GM21576 (cell line): ENCODE results near the gene DLD.
"Not testable (repeated sequence)": the region's sequence is repeated elsewhere in the genome, so short reads cannot be mapped to it uniquely, and the experiment has no call there.

Experiments
- ATAC-seq: cut with Tn5 transposase; IDR thresholded peaks from one replicate; pipeline ENCODE4 v1.9.1; 2021; ENCODE audit warnings: mild to moderate bottlenecking, moderate library complexity; ENCODE audit not compliant: unreplicated experiment

The DLD gene

DNA sequence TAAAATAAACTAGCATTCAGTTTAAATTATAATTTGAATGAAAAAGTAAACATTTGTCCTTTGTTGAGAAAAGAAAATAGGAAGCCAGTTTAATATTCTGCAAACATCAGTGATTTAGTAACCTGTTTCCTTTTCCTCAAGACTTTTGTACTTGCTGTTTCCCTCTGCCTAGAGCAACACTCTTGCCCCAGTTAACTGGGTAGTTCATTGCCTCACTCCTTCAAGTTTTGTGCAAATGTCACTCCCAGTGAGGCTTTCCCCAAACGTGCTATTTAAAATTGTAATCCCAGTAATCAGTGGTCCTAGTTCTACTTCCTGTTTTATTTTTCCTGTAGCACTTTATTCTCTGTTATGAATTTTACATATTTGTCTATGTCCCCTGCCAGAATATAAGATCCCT, 23.8 kb downstream of the DLD start:
- no peak for ATAC-seq

DNA sequence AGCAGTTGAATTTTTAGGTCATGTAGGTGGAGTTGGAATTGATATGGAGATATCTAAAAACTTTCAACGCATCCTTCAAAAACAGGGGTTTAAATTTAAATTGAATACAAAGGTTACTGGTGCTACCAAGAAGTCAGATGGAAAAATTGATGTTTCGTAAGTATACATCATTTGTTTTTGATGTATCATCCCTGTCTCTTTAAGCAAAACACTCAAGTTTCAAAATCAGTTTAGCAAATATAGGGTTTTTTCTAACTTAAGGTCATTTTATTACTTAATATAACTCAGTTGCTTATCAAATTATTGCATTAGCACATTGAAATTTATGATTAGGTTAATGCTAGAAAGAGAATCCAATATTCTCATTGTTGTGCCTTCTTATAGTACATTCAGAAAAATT, 24.6 kb downstream of the DLD start:
- no peak for ATAC-seq

DNA sequence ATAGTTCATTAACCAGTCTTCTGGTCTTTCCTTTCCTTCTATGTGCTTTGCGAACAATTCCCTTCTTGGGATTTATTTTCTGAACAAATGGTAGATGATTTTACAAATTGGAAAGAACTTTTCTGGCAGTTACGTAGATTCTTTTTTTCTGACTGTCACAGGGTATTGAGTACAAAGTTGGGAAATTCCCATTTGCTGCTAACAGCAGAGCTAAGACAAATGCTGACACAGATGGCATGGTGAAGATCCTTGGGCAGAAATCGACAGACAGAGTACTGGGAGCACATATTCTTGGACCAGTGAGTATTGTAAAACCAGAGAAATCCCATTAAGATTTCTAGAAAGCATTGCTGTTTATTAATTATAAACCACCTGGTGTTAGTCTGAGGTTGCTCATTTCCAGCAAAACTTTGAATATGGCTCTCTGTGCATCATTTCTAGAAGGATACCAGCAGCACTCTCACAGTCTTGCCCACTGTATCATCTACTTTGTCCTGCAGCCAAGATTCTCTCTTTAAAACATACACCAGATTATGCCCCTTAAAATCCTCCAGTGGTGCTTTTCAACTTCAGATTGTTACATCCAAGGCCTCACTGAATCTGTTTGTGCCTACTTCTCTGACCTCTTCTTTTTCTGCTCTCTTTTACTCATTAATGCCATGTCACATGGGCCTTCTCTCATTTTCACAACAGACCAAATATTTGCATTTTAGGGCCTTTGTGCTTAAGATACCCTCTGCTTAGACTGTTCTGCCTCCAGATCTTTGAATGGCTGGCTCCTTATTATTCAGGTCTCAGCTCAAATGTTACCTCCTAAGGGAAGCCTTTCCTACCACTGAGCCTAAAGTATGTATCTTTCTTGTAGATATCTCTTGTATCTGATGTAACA, 27.0 kb downstream of the DLD start:
- peak; percentile 74 for ATAC-seq

DNA sequence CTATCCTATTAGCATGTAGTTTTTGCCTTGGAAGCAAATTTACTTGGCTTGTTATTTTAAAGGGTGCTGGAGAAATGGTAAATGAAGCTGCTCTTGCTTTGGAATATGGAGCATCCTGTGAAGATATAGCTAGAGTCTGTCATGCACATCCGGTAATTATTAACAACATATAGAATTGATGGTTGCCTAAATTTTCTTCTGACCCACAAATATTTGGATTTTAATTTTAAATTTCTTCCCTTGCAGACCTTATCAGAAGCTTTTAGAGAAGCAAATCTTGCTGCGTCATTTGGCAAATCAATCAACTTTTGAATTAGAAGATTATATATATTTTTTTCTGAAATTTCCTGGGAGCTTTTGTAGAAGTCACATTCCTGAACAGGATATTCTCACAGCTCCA, 28.0 kb downstream of the DLD start:
- ATAC-seq, result no peak

DNA sequence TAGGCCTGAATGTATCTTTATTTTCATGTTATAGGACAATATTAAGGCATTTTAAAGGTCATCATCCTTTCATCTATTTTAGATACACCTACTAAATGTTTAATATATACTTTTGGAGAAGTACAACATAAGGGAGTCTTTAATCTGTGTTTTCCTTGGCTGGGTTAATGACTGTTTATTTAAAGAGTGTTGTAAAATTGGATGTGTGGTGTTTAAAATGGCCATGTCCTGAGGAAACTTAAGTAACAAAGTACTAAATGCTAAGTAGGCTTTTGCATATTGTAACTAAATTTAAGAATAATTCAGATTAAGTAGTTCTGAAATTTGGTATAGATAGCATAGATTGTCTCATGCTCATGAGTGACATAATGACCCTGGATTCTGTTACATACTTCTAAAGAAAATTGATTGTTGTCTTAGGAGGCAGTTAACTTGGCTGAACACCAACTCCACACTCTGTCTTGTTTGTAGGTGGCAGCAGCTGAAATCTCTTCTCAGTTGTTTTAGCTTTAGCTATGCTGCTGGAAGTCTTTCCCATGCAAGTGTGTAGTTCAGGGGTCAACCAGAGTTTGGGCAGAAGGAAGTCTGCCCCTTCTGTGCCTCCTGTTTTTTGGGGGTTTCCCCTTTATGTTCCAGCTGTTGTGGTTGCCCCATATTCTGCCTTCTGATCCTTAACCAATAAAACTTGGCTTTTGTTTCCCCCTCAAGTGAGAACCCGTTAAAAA, 29.2 kb downstream of the DLD start:
- ATAC-seq, result no peak

GRCh38 chr7:107921826-107922225, 30.8 kb downstream of the DLD start:
- not testable (repeated sequence) for ATAC-seq

- ATAC-seq, result no peak
Measured at GRCh38 chr7:107922886-107923285, 31.9 kb downstream of the DLD start.

GRCh38 chr7:107924841-107925504, 34.0 kb downstream of the DLD start:
- ATAC-seq, result peak; percentile 94

GRCh38 chr7:107926481-107926880, 35.5 kb downstream of the DLD start:
- no peak for ATAC-seq

DNA sequence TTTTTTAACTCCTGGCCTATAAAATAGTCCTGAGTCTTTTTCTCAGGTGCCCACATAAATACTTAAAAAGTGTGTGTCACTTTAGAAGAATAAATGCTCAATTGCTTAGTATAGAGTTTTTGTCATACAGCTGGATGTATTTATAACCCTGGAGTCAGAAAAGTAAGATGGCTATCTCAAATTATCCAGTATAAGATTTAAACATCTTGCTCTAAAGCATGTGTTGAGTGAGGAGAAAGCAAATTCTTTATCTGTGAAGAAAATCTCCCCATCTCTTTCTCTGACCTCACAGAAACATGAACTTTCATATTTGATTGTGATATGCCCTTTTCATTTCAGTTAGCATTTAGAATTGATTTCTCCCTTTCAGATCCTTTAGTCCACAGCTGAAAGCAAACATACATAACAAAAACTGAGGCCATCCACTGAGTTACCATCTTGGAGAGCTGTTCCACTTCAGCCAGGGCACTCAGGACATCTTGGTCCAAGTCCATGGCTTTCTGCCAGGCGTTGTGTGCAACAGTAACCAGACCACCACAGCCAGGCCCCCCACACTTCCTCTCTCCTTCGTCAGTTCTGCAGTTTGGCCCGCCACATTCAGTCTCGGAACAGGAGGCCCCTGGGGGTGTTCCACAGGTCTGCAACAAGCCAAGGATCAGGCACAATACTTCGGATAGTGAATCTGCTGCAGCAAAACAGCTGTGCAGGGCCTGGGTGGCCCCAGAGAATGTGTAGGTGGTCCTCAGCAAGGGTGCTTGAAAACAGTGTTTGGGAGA, 40.9 kb downstream of the DLD start:
- ATAC-seq, result no peak

DNA sequence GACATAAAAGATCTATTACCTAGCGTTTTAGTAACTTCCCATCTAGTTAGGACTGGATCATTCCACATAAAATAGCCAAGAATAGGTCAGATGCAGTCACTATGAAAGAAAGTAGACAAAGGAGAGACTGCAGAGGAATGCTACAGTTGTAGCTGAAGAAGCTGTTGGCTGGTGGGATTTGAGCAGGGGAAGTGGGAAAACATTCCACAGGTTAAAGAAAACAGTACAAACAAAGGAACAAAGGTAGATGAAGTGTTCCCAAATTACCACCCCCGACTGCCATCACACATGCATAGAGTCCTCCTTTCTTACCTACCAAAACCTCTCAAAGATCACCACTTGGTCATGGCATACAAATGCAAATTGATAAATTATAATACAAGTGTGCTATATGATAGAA, 41.8 kb downstream of the DLD start:
- ATAC-seq, result no peak

DNA sequence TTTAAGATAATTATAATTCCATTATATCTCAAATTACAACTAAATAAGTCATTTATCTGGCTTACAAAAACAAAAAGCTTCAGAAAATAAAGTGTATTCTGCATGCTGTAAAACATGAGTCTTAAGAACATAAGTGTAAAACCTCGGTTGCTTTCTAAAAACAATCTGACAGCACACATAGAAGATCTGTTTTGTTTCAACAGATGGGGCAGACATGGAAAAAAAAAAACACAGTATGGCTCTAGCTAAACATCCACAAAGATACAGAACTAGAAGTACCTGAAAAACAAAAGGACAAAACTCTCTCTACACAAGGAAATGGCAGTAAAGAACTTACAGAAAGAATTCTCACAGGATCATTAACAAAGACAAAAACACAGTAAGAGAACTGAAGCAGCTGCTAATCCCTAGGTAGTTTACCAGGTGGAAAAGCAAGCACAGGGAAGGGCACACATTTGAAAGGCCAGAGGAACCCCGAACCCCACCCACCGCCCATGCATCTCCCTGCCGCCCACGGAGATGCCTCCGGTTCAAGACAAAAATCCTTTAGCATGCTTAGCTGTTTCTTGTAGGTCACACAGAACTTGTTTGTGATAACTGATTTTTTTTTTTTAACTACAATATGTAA, 42.5 kb downstream of the DLD start:
- no peak for ATAC-seq

DNA sequence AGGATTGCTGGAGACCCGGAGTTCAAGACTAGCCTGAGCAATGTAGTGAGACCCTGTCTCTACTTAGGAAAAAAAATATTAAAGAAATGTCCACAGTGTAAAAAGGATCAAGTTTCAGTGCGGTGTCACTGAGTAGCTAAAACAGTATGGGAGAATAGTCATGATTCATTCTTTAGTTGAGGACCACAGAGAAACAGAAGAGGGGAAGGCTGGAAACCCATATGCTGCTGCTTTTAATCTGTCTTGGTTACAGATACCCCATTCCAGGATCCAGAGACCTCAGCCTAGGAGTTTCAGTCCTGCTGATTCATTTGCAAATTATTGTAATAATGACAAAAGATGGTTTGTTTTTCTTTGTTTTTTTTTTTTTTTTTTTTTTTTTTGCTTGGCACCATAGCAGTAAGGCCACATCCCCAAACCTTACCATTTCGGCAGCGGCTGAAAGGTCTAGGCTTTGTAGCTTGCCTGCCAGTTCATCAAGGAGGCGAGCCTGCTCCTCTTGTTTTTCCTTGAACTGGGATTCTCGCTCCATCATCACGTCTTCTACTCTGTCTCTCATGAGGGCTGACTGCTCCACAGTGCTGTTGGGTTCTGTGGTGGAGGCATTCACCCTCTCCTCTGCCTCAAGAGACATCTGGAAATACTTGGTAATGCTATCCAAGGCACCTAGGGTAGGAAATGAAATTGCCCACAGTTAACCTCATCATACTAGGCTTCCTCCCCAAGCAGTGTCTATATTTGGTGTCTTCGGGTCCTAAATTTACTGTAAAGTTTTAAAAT, 44.2 kb downstream of the DLD start:
- ATAC-seq, result no peak

DNA sequence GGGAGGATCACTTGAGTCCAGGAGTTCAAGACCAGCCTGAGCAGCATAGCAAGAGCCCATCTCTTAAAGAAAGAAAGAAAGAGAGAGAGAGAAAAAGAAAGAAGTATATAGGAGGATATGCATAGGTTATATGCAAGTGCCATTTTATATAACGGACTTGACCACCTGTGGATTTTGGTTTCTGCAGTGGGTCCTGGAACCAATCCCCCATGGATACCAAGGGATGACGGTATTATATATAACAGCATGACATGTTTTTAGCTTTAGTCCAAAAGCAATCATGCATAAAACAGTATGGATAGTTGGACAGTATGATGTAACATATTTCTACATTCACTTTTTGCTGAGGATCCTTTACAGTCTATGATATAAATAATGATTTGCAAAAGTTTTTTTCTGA, 45.3 kb downstream of the DLD start:
- ATAC-seq, result no peak

DNA sequence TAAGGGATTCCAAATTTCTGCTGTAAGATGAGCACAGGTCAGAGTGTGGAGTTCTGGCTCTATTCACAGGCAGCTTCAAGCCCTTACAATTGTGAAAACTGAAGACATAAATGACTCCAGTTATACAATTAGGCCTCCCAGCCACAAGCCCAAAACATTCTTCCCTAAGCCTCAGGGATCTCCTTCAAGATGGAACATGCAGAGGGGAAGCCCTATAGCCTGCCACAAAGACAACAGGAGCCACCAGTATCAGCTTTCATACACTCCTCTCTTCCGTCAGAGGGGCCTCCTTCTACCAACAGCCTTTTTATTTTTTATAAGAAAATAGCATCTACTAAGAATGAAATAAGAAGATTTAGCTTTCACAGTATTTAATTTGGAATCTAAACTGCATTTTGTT, 46.5 kb downstream of the DLD start:
- ATAC-seq, result no peak

DNA sequence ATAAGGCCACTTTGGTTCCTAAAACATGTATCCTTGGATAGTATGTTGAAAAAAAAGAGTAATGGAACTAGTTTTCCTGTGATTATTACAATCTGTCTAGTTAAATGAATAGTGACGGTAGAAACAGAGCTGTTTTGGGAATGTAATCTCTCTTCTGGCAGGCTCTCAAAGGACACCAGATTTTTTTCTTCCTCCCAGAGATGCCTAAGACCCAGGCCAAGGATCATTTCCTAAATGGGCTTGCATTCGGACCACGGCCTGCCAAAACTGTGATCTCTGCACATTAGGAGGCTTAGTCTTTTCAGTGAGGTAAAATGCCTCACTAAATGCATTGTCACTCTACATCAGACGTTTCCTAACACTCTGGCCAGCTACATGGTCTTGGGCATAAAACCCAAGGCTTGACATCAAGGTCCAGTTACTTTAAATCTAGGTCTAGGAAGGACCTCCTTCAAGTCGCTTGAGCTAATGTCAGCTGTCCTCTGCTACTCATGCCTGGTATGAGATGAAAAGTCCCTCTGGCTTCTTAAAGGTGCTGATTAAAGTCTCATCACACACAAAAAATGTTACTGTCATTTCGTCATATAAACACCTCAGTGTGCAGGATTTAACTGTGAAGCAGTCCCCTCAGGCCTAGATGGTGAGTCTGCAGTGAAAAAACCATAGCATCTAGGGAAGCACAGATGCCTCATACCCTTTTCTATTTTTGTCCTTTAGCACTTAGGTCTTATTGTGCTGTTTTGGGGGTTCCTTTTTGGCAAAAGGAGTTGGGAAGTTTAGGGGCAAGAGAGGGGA, 47.7 kb downstream of the DLD start:
- no peak for ATAC-seq

DNA sequence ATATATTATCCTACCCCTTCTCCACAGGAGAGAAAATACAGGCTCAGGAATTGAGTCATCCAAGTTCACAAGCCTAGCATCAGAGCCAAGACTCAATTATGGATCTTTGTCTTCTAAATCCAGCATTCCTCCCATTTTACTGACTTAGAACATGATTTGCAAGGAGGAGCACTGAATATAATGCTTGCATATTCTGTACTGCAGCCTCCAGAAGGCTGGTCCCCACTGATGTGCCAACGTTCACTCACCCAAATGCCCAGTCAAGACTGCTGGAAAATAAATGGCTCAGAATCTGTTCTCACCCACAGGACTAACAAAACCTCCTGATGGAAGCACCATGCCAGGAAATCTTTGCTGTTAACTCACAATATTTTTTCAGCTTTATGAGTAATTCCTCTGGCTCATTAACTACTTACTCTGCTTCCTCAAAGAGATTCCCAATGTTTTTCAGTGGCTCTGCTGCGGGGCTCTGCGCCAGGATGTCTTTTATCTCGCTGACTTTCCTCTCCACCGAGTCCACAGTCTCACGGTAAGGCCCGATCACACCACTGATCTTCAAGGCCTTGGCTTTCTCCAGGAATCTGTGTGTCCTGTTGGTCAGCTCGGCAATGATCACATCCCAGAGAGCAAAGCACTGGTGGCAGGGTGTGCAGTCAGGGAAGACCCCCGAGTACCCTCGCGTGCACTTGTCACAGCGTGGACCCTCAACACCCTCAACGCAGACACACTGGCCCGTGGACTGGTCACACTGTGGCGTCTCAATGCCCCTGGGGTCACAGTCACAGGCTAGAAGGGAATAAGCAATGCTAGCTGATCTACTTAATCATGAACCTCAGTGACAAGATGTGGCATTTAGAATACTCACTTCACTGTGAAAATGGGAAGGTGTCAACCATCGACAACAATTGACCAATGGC, 48.8 kb downstream of the DLD start:
- ATAC-seq, result no peak

- no peak for ATAC-seq
Measured at GRCh38 chr7:107940951-107941350, 50.0 kb downstream of the DLD start.
